Duodenal mucosa (tissue), 2 donors: Measurements from ENCODE around the gene CEP128.
"Not testable (repeated sequence)": the region's sequence is repeated elsewhere in the genome, so short reads cannot be mapped to it uniquely, and the experiment has no call there.

Experiments used
- H3K27ac ChIP-seq: one replicate; pipeline ENCODE4 v1.7.0; 2013; ENCODE audit warnings: low read depth, low read length
- H3K27me3 ChIP-seq, 2 donors: one replicate each; pipeline ENCODE4 v1.7.0; 2013; ENCODE audit warnings: low read length in 2 of 2, control low read depth in 1 of 2; ENCODE audit not compliant: insufficient read depth in 2 of 2, control insufficient read depth in 1 of 2
- H3K36me3 ChIP-seq, 2 donors: one replicate each; pipeline ENCODE4 v1.7.0; 2013; ENCODE audit warnings: low read length in 2 of 2, control low read depth in 1 of 2; ENCODE audit not compliant: insufficient read depth in 2 of 2, control insufficient read depth in 1 of 2
- H3K4me1 ChIP-seq, 2 donors: one replicate each; pipeline ENCODE4 v1.7.0; 2013; ENCODE audit warnings: low read length in 2 of 2, control low read depth in 1 of 2; ENCODE audit not compliant: insufficient read depth in 2 of 2, control insufficient read depth in 1 of 2
- H3K4me3 ChIP-seq, 2 donors: one replicate each; pipeline ENCODE4 v1.7.0; 2013; ENCODE audit warnings: low read length in 2 of 2, low read depth in 1 of 2
- H3K9ac ChIP-seq, 2 donors: one replicate each; pipeline ENCODE4 v1.7.0; 2013; ENCODE audit warnings: low read length in 2 of 2, low read depth in 1 of 2
- H3K9me3 ChIP-seq, 2 donors: one replicate each; pipeline ENCODE4 v1.7.0; 2013; ENCODE audit warnings: low read length in 2 of 2, control low read depth in 1 of 2; ENCODE audit not compliant: control insufficient read depth in 1 of 2

The CEP128 gene

DNA sequence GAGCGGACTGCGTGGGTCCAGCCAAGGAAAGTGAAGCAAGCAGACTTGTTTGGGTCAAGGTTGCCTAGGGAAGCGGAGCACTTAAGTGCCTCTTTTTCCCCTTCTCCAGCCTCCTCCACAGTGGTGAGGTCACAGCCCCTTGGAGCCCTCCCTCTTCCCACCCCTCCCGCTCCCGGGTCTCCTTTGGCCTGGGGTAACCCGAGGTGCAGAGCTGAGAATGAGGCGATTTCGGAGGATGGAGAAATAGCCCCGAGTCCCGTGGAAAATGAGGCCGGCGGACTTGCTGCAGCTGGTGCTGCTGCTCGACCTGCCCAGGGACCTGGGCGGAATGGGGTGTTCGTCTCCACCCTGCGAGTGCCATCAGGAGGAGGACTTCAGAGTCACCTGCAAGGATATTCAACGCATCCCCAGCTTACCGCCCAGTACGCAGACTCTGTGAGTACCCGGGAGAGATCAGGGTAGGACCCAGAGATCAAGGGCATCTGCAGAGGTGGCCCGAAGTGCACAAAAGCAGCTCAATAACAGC is 13.9 kb upstream of the CEP128 start, which contains the start of gene TSHR:
TSHR (plus strand) TSS at position 206 of the 526 bp plus-strand sequence; CDS start at position 266, 60 bp downstream.
- Histone ChIP-seq H3K9me3 (no peaks in the 10 kb centered on the region), H3K4me1 (peaks cover 4 to 11% of the 10 kb centered on the region in 2 donors), H3K9ac (peak within 1 kb of the TSS; percentile 41 to 69), H3K36me3 (no peaks in the 10 kb centered on the region), H3K27me3 (peaks cover 9 to 13% of the 10 kb centered on the region in 2 donors), H3K4me3 (peak within 1 kb of the TSS; percentile 67 to 74), H3K27ac (no peak within 1 kb of the TSS)

DNA sequence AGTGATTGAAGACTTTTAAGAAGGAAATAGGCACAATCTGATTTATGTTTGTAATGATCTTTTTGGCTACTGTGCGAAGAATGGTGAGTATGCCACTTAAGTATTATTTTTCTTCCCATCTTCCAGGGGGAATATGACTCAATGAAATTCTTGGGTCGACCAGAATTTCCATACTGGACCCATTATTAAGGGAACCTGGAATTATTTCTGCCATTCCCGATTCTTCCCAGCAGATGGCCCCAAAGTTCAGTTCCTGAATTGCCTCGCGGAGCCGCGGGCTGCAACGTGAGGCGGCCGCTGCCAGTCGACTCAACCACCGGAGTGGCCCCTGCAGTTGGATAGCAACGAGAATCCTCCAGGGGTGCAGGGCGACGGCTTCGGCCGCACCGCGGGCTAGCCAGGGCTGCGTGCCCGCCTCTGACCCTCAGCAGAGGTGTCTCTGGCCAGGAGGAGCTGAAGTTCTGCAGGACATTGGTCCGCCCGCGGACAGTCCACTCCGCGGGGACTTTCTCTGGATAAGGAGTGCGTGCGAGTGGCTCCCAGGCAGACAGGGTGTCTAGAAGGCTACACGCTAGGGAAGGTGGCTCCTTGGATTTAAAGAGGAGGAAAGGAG is 13.3 kb upstream of the CEP128 start:
- no peaks in the 10 kb centered on the region for H3K9me3 ChIP-seq
- peaks cover 4 to 11% of the 10 kb centered on the region in 2 donors for H3K4me1 ChIP-seq
- peak overlapping the region; percentile 67 to 74 for H3K4me3 ChIP-seq
- peak overlapping the region; percentile 41 to 69 for H3K9ac ChIP-seq
- H3K27me3 ChIP-seq = peaks cover 9 to 13% of the 10 kb centered on the region in 2 donors
- H3K27ac ChIP-seq = no peak overlapping the region
- no peaks in the 10 kb centered on the region for H3K36me3 ChIP-seq

DNA sequence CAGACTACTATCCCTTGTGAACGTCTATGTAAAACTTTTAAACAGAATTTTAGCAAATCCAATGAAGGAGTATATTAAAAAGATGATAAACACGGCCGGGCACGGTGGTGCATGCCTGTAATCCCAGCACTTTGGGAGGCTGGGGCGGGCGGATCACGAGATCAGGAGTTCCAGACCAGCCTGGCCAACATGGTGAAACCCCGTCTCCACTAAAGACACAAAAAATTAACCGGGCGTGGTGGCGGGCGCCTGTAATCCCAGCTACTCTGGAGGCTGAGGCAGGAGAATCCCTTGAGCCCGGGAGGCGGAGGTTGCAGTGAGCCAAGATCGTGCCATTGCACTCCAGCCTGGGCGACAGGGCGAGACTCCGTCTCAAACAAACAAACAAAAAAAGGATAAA is 11.7 kb upstream of the CEP128 start:
- not testable (repeated sequence) for H3K4me3 ChIP-seq, H3K9ac ChIP-seq, H3K9me3 ChIP-seq, H3K36me3 ChIP-seq, H3K4me1 ChIP-seq, H3K27ac ChIP-seq
- H3K27me3 ChIP-seq = peaks cover 9 to 13% of the 10 kb centered on the region in 2 donors

GRCh38 chr14:80951491-80951890 is 10.0 kb upstream of the CEP128 start:
- Histone ChIP-seq H3K9ac (no peak overlapping the region), H3K4me3 (no peak overlapping the region), H3K4me1 (peaks cover 4% of the 10 kb centered on the region in 2 donors), H3K27me3 (peaks cover 4 to 6% of the 10 kb centered on the region in 2 donors), H3K9me3 (no peaks in the 10 kb centered on the region), H3K36me3 (no peaks in the 10 kb centered on the region), H3K27ac (no peak overlapping the region)

- no peak overlapping the region for H3K9ac ChIP-seq
- no peaks in the 10 kb centered on the region for H3K36me3 ChIP-seq
- no peaks in the 10 kb centered on the region for H3K4me1 ChIP-seq
- no peaks in the 10 kb centered on the region for H3K9me3 ChIP-seq
- no peaks in the 10 kb centered on the region for H3K27me3 ChIP-seq
- no peak overlapping the region for H3K27ac ChIP-seq
- no peak overlapping the region for H3K4me3 ChIP-seq
These were observed 6.8 kb upstream of the CEP128 start for GRCh38 chr14:80948291-80948690.

DNA sequence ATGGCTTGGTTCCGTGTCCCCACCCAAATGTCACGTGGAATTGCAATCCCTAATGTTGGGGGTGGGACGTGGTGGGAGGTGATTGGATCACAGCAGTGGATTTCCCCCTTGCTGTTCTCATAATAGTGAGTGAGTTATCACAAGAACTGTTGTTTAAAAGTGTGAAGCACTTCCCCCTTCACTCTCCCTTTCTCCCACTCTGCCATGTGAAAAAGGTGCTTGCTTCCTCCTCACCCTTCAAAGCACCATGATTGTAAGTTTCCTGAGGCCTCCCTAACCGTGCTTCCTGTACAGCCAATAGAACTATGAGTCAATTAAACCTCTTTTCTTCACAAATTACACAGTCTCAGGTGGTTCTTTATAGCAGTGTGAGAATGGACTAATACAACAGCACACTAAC is 5.3 kb upstream of the CEP128 start:
- no peak overlapping the region for H3K27ac ChIP-seq
- H3K36me3 ChIP-seq = no peaks in the 10 kb centered on the region
- no peak overlapping the region for H3K4me3 ChIP-seq
- H3K9ac ChIP-seq = no peak overlapping the region
- H3K4me1 ChIP-seq = peaks cover 4 to 8% of the 10 kb centered on the region in 2 donors
- no peaks in the 10 kb centered on the region for H3K9me3 ChIP-seq
- H3K27me3 ChIP-seq = no peaks in the 10 kb centered on the region

DNA sequence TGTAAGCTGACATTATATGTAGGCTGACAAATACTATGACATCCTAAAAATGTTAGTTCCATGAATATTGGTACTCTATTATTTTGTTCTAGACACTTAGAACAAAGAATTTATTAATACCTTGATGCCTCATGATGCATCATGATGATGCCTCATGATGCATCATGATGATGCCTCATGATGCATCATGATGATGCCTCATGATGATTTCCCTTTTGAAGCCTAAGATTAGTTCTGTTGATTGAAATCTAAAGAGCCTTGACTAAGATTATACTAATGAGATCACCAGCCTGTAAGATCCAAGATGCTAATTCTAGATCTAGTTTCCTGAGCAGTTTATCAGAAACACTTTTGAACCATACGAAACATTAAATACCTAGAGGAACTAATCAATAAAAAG is 4.6 kb upstream of the CEP128 start:
- Histone ChIP-seq H3K27ac (no peak overlapping the region), H3K36me3 (no peaks in the 10 kb centered on the region), H3K4me1 (peaks cover 6 to 8% of the 10 kb centered on the region in 2 donors), H3K4me3 (no peak overlapping the region), H3K9ac (no peak overlapping the region), H3K9me3 (no peaks in the 10 kb centered on the region), H3K27me3 (no peaks in the 10 kb centered on the region)

DNA sequence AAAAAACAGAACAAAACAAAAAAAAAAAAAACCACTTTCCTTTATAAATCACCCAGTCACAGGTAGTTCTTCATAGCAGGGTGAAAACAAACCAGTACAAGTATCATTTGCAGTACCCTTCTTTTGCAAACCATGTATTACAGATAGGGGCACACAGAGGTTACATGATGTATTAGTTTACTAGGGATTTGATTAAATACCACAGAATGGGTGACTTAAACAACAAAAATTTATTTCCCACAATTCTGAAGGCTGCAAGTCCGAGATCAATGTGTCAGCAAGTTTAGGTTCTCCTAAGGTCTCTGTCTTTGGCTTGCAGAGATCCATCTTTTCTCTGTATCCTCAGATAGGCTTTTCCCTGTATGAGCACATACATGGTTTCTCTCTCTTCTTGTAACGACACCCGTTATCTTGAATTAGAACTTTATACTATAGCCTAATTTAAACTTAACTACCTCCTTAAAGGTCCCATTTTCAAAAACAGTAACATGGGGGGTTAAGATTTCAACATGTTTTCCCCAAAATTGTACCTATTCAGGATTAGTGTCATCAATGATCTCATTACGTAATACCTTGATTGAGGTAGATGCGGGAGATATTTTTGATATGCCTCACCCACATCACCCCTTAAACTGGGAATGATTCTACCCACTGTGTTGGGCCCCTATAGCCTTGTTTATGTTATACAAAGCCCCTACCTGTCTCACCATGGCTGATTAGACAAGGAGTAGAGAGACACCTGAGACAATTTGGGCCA is 3.5 kb upstream of the CEP128 start:
- Histone ChIP-seq H3K4me1 (peaks cover 10 to 13% of the 10 kb centered on the region in 2 donors), H3K27me3 (no peaks in the 10 kb centered on the region), H3K9me3 (no peaks in the 10 kb centered on the region), H3K4me3 (no peak overlapping the region), H3K27ac (no peak overlapping the region), H3K36me3 (no peaks in the 10 kb centered on the region), H3K9ac (no peak overlapping the region)

DNA sequence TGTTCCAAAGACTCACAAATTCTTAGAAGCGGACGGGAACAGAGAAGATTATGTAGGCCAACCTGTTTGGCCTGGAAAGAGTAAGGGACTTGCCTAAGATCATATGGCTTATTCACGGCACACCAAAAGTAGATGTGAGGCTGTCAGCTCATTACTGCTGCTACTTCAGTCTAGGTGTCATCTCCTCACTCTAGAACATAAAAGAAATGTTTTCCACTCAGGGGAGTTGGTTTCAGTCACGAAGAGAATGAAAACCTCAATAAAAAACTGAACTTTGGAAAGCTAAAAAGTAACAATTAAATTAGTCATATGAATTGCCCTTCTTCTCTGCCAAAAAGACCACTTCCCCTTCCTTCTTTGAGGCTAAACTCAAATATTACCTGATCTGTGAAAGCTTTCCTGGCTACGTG is 658 bp upstream of the CEP128 start:
- peak overlapping the region; percentile 88 to 92 for H3K4me3 ChIP-seq
- no peaks in the 10 kb centered on the region for H3K9me3 ChIP-seq
- H3K27ac ChIP-seq = no peak overlapping the region
- H3K9ac ChIP-seq = peak overlapping the region; percentile 5 to 59
- H3K36me3 ChIP-seq = no peaks in the 10 kb centered on the region
- H3K27me3 ChIP-seq = no peaks in the 10 kb centered on the region
- H3K4me1 ChIP-seq = peaks cover 10 to 13% of the 10 kb centered on the region in 2 donors

- Histone ChIP-seq H3K4me1 (peaks cover 10 to 13% of the 10 kb centered on the region in 2 donors), H3K9ac (no peak overlapping the region), H3K4me3 (no peak overlapping the region), H3K36me3 (no peaks in the 10 kb centered on the region), H3K9me3 (no peaks in the 10 kb centered on the region), H3K27me3 (no peaks in the 10 kb centered on the region), H3K27ac (no peak overlapping the region)
These were observed 1.4 kb downstream of the CEP128 start for GRCh38 chr14:80940146-80940545.
